Activated T-cell treated with anti-CD3 and anti-CD28 coated beads, Interleukin-2, amount 50 U/mL, for 4 hours (primary cell): ENCODE data around the gene CHRNA4. TPM values are rescaled to one million over a fixed set of nuclear protein-coding genes. Genes with fewer than 3 reads are reported as not detected.

Source experiments
- ATAC-seq, 2 donors: fragments of 200-7000 bp; cut with Tn5 transposase; one replicate each; pipeline ENCODE4 v1.10.0; 2021
- DNase-seq: peaks from one replicate; pipeline ENCODE4 v3.0.0-alpha.2; 2020
- H3K27me3 Mint-ChIP-seq: one replicate; pipeline ENCODE4 v1.8.0; 2021; ENCODE audit warnings: low read depth, mixed read lengths
- H3K36me3 Mint-ChIP-seq: one replicate; pipeline ENCODE4 v1.8.0; 2022; ENCODE audit warnings: mixed read lengths; ENCODE audit not compliant: insufficient read depth
- H3K4me1 Mint-ChIP-seq: one replicate; pipeline ENCODE4 v1.8.0; 2021; ENCODE audit warnings: low read depth, mixed read lengths
- H3K4me3 Mint-ChIP-seq: one replicate; pipeline ENCODE4 v1.8.0; 2021; ENCODE audit warnings: mild to moderate bottlenecking, moderate library complexity, mixed read lengths
- H3K9me3 Mint-ChIP-seq: one replicate; pipeline ENCODE4 v1.8.0; 2021; ENCODE audit warnings: mixed read lengths
- total RNA-seq, 3 donors: library from RNA; stranded (reverse); gene quantifications; one replicate each; pipeline ENCODE4 v1.2.1, GENCODE V29; 2021

The CHRNA4 gene
- not detected for total RNA-seq

GRCh38 chr20:63360850-63361518 is at the start of gene CHRNA4:
TSS of gene CHRNA4 (minus strand) at chr20:63361349. CDS start at chr20:63361165, 184 bp downstream.
- ATAC-seq = no peak
- Mint-ChIP-seq H3K4me3 (no peak within 1 kb of the TSS), H3K4me1 (no peaks in the 10 kb centered on the region)

DNA sequence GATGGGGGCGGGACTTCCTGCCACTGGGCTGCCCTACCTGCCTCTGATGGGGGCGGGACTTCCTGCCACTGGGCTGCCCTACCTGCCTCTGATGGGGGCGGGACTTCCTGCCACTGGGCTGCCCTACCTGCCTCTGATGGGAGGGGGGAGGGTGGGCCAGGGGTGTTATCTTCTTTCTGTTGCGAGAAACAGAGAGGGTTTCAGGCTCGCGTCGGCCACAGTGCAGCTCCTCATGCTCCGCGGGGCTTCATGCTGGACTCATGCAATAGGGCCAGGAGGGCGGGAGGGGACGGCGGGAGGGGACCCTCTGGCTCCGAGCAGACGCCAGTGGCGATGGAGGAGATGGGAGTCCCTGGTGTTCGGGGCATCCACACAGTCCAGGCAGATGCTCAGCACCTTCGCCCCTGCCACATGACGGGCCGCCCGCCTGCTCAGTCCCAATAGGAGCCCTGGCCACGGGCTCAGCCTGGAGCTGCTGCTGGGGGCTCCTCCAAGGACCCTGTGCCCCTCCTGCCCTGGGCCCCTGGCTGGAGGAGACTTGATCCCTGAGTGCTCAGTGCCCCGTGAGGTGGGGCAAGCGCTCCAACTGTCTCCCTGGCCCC is 48.8 kb upstream of the CHRNA4 start:
- no peaks in the 10 kb centered on the region for H3K9me3 Mint-ChIP-seq
- no peak overlapping the region for H3K4me3 Mint-ChIP-seq
- DNase-seq = no peak
- H3K27me3 Mint-ChIP-seq = peaks cover 7% of the 10 kb centered on the region
- peaks cover 3% of the 10 kb centered on the region for H3K4me1 Mint-ChIP-seq
- H3K36me3 Mint-ChIP-seq = no peaks in the 10 kb centered on the region
- ATAC-seq = no peak

More at GRCh38 chr20:63360850-63361518, at the start of gene CHRNA4:
- no peaks in the 10 kb centered on the region for H3K9me3 Mint-ChIP-seq
- no peaks in the 10 kb centered on the region for H3K36me3 Mint-ChIP-seq
- DNase-seq = no peak
- H3K27me3 Mint-ChIP-seq = peaks cover 34% of the 10 kb centered on the region

DNA sequence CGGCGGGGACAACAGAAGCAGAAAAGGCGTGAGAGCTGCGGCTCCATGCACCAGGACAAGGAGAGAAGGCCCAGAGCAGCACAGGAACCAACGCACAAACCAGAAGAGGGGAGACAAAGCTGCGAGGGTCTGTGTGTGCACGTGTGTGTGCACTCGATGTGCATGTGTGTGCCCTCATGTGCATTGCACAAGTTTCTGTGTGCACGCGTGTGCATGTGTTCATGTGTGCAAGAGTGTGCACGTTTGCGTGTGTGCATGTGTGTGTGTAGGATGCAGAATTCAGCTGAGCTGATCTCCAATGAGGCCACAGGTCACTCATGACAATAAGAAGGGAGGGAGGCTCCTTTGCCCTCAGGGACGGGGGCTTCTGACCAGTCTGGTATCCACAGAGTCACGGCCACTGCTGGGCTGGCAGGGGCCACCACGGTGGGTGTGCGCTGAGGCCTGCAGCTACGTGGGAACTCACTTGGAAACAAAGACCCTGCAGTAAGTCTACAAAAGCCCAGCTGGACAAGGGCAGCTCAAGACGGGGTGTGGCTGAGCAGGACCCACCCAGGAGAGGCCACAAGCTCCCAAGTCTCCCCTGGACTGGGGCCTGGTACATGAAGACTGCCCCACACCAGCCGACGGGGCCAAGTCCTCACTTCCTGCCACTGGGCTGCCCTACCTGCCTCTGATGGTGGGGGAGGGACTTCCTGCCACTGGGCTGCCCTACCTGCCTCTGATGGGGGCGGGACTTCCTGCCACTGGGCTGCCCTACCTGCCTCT is 48.1 kb upstream of the CHRNA4 start:
- DNase-seq (no peak), ATAC-seq (no peak)
- H3K4me3 Mint-ChIP-seq = no peak overlapping the region
- H3K36me3 Mint-ChIP-seq = no peaks in the 10 kb centered on the region
- no peaks in the 10 kb centered on the region for H3K9me3 Mint-ChIP-seq
- H3K4me1 Mint-ChIP-seq = peaks cover 3% of the 10 kb centered on the region
- H3K27me3 Mint-ChIP-seq = peaks cover 5% of the 10 kb centered on the region

DNA sequence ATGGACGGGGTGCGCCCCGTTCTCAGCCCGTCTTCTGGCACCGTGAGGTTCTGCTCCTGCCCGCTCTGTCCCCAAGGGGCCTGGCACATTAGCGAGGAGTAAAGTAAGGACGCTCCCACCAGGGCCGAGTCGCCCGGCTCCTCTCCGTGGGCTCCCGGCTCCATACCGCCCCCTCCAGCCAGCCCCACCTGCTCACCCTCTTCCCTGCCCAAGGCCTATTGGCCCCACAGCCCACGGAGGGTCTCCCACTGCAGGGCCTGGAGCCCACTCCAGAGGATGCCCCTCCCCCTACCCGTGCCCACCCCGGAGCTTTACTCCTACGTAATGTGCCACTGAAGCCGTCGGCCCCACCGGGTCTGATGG is 47.5 kb upstream of the CHRNA4 start:
- H3K4me1 Mint-ChIP-seq = peaks cover 3% of the 10 kb centered on the region
- H3K4me3 Mint-ChIP-seq = no peak overlapping the region
- no peak for DNase-seq
- peaks cover 5% of the 10 kb centered on the region for H3K27me3 Mint-ChIP-seq
- ATAC-seq = no peak
- H3K36me3 Mint-ChIP-seq = no peaks in the 10 kb centered on the region
- H3K9me3 Mint-ChIP-seq = no peaks in the 10 kb centered on the region

DNA sequence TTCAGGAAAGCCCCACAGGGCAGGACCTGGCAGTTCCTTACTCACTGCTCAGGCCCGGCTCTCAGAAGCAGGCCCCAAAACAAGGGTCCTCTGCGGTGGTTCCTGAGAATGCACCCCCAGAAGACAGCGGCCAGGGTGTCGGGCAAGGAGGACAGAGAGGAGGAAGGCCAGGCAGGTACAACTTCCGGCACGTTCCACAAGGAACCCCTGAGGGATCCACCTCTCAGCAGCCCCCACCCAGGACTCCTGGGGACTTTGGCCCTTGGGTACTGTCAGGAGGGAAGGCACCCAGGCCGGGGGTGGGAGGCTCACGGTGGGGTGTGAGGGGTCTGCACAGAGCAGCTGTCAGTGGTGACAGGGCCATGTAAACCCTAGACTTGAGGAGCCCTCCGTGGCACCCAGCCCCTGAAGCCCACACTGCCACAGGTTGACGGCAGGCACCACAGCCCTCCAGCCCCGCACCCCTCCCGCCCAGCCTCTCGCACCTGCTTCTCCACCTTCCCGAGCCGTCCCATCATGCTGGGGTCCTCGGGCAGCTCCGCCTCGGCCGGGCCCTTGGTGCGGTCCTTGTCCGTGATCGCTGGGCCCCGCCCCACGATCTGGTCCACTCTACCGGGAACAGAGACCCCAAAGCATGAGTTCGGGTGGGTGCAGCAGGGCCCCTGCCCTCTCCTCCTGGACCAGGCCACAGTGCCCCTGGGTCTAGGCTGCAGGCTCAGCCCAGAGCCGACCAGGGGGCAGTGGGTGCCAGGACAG is 47.0 kb upstream of the CHRNA4 start:
- no peak overlapping the region for H3K4me3 Mint-ChIP-seq
- peaks cover 3% of the 10 kb centered on the region for H3K4me1 Mint-ChIP-seq
- ATAC-seq (no peak), DNase-seq (no peak)
- peaks cover 5% of the 10 kb centered on the region for H3K27me3 Mint-ChIP-seq
- H3K36me3 Mint-ChIP-seq = no peaks in the 10 kb centered on the region
- no peaks in the 10 kb centered on the region for H3K9me3 Mint-ChIP-seq

- Mint-ChIP-seq H3K27me3 (peaks cover 4% of the 10 kb centered on the region), H3K36me3 (no peaks in the 10 kb centered on the region), H3K4me1 (peaks cover 2% of the 10 kb centered on the region), H3K4me3 (no peak overlapping the region), H3K9me3 (no peaks in the 10 kb centered on the region)
- ATAC-seq (no peak), DNase-seq (no peak)
Measured at GRCh38 chr20:63406617-63407245, 45.6 kb upstream of the CHRNA4 start.

DNA sequence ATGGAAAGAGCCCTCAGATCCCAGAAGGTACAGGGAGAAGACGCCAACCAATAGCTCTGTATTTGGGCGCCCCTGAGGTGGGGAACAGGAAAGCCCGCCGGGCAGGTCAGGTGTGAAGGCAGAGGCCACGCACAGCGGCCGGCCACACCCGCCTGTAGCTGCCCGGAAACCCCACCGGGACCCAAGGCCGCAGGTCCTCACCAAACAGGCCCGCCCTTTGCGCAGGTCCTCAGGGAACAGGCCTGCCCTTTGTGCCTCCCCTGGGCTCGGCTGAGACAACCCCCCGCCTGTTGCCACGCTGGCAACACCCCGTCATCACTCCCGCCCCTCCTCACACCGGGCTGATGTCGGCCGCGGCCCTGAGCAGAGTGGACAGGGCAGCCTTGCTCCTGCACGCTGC is 44.9 kb upstream of the CHRNA4 start:
- Mint-ChIP-seq H3K4me1 (no peaks in the 10 kb centered on the region), H3K4me3 (no peak overlapping the region), H3K27me3 (peaks cover 4% of the 10 kb centered on the region), H3K36me3 (no peaks in the 10 kb centered on the region), H3K9me3 (no peaks in the 10 kb centered on the region)
- no peak for DNase-seq
- ATAC-seq = no peak

- H3K36me3 Mint-ChIP-seq = no peaks in the 10 kb centered on the region
- ATAC-seq (no peak), DNase-seq (no peak)
- H3K4me1 Mint-ChIP-seq = no peaks in the 10 kb centered on the region
- peaks cover 6% of the 10 kb centered on the region for H3K27me3 Mint-ChIP-seq
- no peaks in the 10 kb centered on the region for H3K9me3 Mint-ChIP-seq
- H3K4me3 Mint-ChIP-seq = no peak overlapping the region
Measured at GRCh38 chr20:63405102-63405730, 44.1 kb upstream of the CHRNA4 start.

- Mint-ChIP-seq H3K27me3 (peaks cover 8% of the 10 kb centered on the region), H3K9me3 (no peaks in the 10 kb centered on the region), H3K4me3 (no peak overlapping the region), H3K36me3 (no peaks in the 10 kb centered on the region), H3K4me1 (no peaks in the 10 kb centered on the region)
- DNase-seq (no peak), ATAC-seq (no peak)
Measured at GRCh38 chr20:63404129-63405085, 43.3 kb upstream of the CHRNA4 start.

DNA sequence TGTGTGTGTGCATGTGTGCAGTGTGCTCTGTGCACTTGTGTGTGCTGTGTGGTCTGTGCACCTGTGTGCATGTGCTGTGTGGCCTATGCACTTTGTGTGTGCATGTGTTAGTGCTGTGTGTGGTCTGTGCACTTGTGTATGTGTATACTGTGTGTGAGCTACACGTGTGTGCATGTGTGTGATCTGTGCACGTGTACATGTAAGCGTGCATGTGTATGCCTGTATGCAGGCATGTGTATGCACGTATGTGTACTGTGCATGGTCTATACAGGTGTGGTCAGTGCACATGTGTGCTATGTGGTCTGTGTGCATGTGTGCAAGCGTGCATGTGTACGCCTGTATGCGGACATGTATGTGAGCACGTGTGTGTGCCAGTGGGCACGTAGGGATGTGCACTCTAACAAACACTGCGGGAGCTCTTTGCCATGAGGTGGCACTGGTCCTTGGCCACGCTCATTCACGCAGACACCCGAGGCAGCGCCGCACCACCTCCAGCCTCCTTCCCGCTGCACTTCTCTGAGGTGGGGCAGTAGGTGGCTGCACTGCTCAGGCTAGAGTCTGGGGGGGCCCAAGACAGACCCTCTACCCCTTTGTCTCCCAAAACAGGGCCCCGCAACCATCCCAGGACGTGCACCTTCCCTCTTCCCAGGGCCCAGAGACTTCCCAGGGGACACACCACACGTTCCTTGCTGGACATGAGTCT is 42.4 kb upstream of the CHRNA4 start:
- Mint-ChIP-seq H3K9me3 (no peaks in the 10 kb centered on the region), H3K27me3 (peaks cover 8% of the 10 kb centered on the region), H3K4me1 (no peaks in the 10 kb centered on the region), H3K4me3 (no peak overlapping the region), H3K36me3 (no peaks in the 10 kb centered on the region)
- ATAC-seq = no peak
- DNase-seq = no peak

DNA sequence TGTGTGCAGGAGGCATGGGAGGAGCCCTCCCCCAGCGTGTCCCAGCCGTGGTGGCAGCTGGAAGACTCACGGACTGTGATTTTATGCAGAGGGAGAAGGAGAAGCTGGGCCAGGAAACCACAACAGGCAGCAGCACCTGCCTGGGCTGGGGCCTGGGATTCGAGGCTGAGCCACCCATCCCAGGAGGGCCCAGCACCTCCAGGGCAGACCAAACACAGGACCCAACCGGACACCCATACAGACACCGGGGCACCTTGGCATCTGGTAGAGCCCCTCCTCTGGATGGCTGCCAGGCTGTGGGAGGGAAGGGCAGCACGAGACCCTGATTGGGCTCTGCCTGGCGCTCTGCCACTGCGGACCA is 41.7 kb upstream of the CHRNA4 start:
- Mint-ChIP-seq H3K4me1 (no peaks in the 10 kb centered on the region), H3K9me3 (no peaks in the 10 kb centered on the region), H3K27me3 (peaks cover 8% of the 10 kb centered on the region), H3K36me3 (no peaks in the 10 kb centered on the region), H3K4me3 (no peak overlapping the region)
- no peak for ATAC-seq
- no peak for DNase-seq

DNA sequence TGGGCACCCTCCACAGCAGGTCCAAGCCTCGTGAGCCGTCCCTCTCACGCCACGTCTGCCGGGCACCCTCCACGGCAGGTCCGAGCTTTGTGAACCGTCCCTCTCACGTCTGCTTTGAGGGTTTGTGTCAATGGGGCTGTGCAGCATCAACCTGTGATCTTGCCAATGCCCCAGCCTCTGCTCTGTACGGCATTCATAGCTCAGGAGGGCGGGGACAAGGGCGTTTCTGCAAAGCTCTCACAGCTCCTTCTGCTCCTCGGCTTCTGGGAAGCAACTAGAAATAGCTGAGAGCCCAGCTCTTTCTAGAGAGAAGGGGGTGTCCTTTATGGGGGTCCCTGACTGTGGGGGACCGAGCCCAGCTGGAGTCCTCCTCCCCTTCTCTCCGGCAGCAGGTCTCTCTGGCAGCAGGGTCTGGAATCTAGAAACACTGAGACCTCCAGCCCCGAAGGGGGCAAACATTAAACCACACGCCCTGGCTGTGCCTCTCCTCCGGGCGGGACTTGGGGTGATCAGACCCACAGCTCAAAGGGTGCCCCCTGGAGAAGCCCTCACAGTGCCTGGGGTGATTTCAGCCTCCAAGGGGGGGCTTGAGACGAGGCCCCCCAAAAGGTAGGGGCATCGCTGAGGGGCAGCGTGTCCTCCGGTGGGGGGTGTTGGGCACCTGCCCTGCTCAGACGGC is 41.2 kb upstream of the CHRNA4 start:
- Mint-ChIP-seq H3K36me3 (no peaks in the 10 kb centered on the region), H3K4me1 (no peaks in the 10 kb centered on the region), H3K4me3 (no peak overlapping the region), H3K9me3 (no peaks in the 10 kb centered on the region), H3K27me3 (peaks cover 8% of the 10 kb centered on the region)
- DNase-seq (no peak), ATAC-seq (no peak)
